Mesendoderm (in vitro differentiated cells): ENCODE measurements around the gene OR10AD1.
"Not testable (repeated sequence)": the region's sequence is repeated elsewhere in the genome, so short reads cannot be mapped to it uniquely, and the experiment has no call there.

Source experiments
- DNase-seq: peaks from one replicate; pipeline ENCODE4 v3.0.0; 2013
- H2AK5ac ChIP-seq: 2 replicates; pipeline ENCODE4 v1.6.1; 2013; ENCODE audit warnings: low read length, inconsistent platforms
- H2BK120ac ChIP-seq: 2 replicates; pipeline ENCODE4 v1.6.1; 2013; ENCODE audit warnings: low read depth, mild to moderate bottlenecking, low read length, moderate library complexity, mixed read lengths
- H2BK15ac ChIP-seq: replicated peaks from 2 replicates; pipeline ENCODE4 v1.6.1; 2013; ENCODE audit warnings: low read depth, mild to moderate bottlenecking, moderate library complexity
- H2BK5ac ChIP-seq: 2 replicates; pipeline ENCODE4 v1.6.1; 2013; ENCODE audit warnings: low read length, inconsistent platforms
- H3K18ac ChIP-seq: 2 replicates; pipeline ENCODE4 v1.6.1; 2013; ENCODE audit warnings: mild to moderate bottlenecking, low read length, mixed read lengths
- H3K23ac ChIP-seq: one replicate; pipeline ENCODE4 v1.6.1; 2013; ENCODE audit warnings: low read length
- H3K27ac ChIP-seq: 2 replicates; pipeline ENCODE4 v1.5.1; 2013; ENCODE audit warnings: low read depth, mild to moderate bottlenecking, inconsistent platforms, low read length, moderate library complexity
- H3K27me3 ChIP-seq: 2 replicates; pipeline ENCODE4 v1.6.1; 2013; ENCODE audit warnings: low read length, control low read depth, mild to moderate bottlenecking, inconsistent platforms; ENCODE audit not compliant: insufficient read depth, poor library complexity
- H3K36me3 ChIP-seq: 2 replicates; pipeline ENCODE4 v1.6.1; 2013; ENCODE audit warnings: low read length, inconsistent platforms; ENCODE audit not compliant: control insufficient read depth, insufficient read depth
- H3K4ac ChIP-seq: one replicate; pipeline ENCODE4 v1.6.1; 2013; ENCODE audit warnings: low read depth, mild to moderate bottlenecking, low read length, moderate library complexity
- H3K4me1 ChIP-seq: 2 replicates; pipeline ENCODE4 v1.6.1; 2013; ENCODE audit warnings: low read depth, low read length, inconsistent platforms; ENCODE audit not compliant: control insufficient read depth
- H3K4me2 ChIP-seq: 2 replicates; pipeline ENCODE4 v1.6.1; 2013; ENCODE audit warnings: low read length
- H3K4me3 ChIP-seq: 2 replicates; pipeline ENCODE4 v1.5.1; 2013; ENCODE audit warnings: mild to moderate bottlenecking, low read length
- H3K56ac ChIP-seq: one replicate; pipeline ENCODE4 v1.6.1; 2013; ENCODE audit warnings: low read length
- H3K79me1 ChIP-seq: 2 replicates; pipeline ENCODE4 v1.6.1; 2013; ENCODE audit warnings: low read length, inconsistent platforms
- H3K79me2 ChIP-seq: 2 replicates; pipeline ENCODE4 v1.6.1; 2013; ENCODE audit warnings: mild to moderate bottlenecking, low read length; ENCODE audit not compliant: control insufficient read depth, insufficient read depth
- H3K9ac ChIP-seq: 2 replicates; pipeline ENCODE4 v1.6.1; 2013; ENCODE audit warnings: low read length, inconsistent platforms
- H4K5ac ChIP-seq: one replicate; pipeline ENCODE4 v1.6.1; 2013; ENCODE audit warnings: low read length
- H4K8ac ChIP-seq: one replicate; pipeline ENCODE4 v1.6.1; 2013; ENCODE audit warnings: low read depth, mild to moderate bottlenecking, control low read depth, low read length, moderate library complexity
- WGBS: extraction: QIAGEN DNeasy Blood & Tissue Kit; methylation state at CpG from one replicate; pipeline ENCODE4 v1.1.7; 2013; ENCODE audit warnings: low lambda C conversion rate, missing lambda C conversion rate; ENCODE audit not compliant: insufficient coverage; ENCODE audit errors: extremely low coverage; 5-methylcytosine and 5-hydroxymethylcytosine counted together

OR10AD1 gene

DNA sequence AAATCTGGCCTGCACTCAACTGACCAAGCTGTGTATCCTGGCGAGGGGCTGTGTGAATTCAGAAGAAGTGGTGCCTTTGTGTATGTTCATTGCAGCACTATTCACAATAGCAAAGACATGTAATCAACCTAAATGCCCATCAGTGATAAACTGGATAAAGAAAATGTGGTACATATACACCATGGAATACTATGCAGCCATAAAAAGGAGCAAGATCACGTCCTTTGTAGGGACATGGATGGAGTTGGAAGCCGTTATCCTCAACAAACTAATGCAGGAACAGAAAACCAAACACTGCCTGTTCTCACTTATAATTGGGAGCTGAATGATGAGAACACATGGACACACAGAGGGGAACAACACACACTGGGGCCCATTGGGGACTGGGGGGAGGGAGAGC is 21.4 kb upstream of the OR10AD1 start:
- not testable (repeated sequence) for H3K4ac ChIP-seq, H2BK15ac ChIP-seq, H3K4me1 ChIP-seq, H3K79me1 ChIP-seq, H3K9ac ChIP-seq, H3K79me2 ChIP-seq, H3K23ac ChIP-seq, H3K36me3 ChIP-seq, H2BK120ac ChIP-seq, H3K27me3 ChIP-seq, H3K18ac ChIP-seq, H3K27ac ChIP-seq, H2BK5ac ChIP-seq, H4K8ac ChIP-seq, DNase-seq, H3K4me3 ChIP-seq, H3K4me2 ChIP-seq, H2AK5ac ChIP-seq, H3K56ac ChIP-seq, H4K5ac ChIP-seq
- WGBS: no CpG with 5 or more reads among the region's 3 CpGs

DNA sequence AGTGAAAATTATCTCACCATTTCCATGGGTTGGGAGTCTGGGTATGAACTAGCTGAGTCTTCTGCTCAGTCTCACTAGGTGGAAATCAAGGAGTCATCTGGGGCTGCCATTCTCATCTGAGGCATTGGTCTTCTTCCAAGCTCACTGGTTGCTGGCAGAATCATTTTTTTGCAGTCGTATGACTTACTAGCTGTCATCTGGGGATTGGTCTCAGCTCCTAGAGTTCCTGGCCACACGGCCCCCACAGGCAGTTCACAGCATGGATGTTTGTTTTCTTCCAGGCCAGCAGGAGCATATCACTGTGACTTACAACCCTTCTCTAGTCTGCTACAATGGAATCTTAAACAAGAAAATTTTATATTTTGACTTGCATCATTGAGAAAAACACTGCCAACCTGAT is 18.6 kb upstream of the OR10AD1 start:
- Histone ChIP-seq H3K4me1 (no peaks in the 10 kb centered on the region), H4K5ac (no peak overlapping the region), H3K79me2 (no peaks in the 10 kb centered on the region), H4K8ac (no peak overlapping the region), H3K79me1 (no peaks in the 10 kb centered on the region), H3K4me3 (no peak overlapping the region), H3K9ac (no peak overlapping the region), H3K36me3 (no peaks in the 10 kb centered on the region), H2BK120ac (no peak overlapping the region), H2BK5ac (no peak overlapping the region), H3K4me2 (no peak overlapping the region), H3K23ac (no peak overlapping the region), H3K56ac (no peak overlapping the region), H2BK15ac (no peak overlapping the region), H3K27ac (no peak overlapping the region), H3K18ac (no peak overlapping the region), H3K4ac (no peak overlapping the region), H2AK5ac (no peak overlapping the region), H3K27me3 (no peaks in the 10 kb centered on the region)
- WGBS: no CpG with 5 or more reads among the region's 2 CpGs
- DNase-seq: no peak

DNA sequence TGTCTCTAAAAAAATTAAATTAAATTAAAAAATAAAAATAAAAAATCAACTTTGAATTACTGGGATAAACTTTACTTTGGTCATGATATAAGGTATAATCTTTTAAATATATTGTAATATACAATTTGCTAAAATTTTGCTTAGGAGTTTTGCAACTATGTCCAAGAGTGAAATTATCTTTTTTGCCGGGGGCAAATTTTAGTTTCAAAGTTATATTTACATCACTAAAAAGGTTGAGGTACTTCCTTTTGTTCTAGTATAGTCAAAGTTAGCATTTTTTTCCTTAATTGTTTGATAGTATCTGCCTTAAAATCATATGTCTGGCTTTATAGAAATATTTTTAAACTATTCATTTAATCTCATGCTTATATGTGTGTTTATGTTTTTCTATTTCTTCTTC is 17.6 kb upstream of the OR10AD1 start:
- DNase-seq: no peak
- no peaks in the 10 kb centered on the region for H3K79me2 ChIP-seq

DNA sequence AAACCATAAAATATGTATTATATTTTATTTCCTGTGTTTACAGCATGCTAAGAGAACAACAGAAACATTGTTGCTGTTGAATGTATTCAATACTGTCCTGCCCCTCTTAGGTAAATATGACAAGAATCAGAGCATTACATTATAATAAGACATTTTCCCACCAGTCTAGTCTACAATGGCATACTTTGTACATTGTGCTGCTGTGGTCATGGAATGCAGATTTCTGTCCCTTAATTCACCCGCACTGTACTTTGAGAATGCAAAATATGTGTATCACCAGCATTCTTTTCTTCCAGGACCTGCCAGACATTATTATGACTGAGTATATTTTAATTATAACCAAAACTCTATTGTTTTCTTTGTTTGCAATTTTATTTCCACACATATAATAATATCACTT is 16.5 kb upstream of the OR10AD1 start:
- Histone ChIP-seq H3K27ac (no peak overlapping the region), H2BK15ac (no peak overlapping the region), H4K8ac (no peak overlapping the region), H3K23ac (no peak overlapping the region), H3K4me3 (no peak overlapping the region), H3K79me1 (no peaks in the 10 kb centered on the region), H3K27me3 (no peaks in the 10 kb centered on the region), H4K5ac (no peak overlapping the region), H3K36me3 (no peaks in the 10 kb centered on the region), H3K56ac (no peak overlapping the region), H3K4me1 (no peaks in the 10 kb centered on the region), H2BK5ac (no peak overlapping the region), H2AK5ac (no peak overlapping the region), H3K18ac (no peak overlapping the region), H3K4ac (no peak overlapping the region), H3K79me2 (no peaks in the 10 kb centered on the region), H3K4me2 (no peak overlapping the region), H2BK120ac (no peak overlapping the region), H3K9ac (no peak overlapping the region)
- DNase-seq: no peak
- WGBS: no CpG with 5 or more reads among the region's 1 CpG

More for the DNA sequence above, 17.6 kb upstream of the OR10AD1 start:
- Histone ChIP-seq H3K79me1 (no peaks in the 10 kb centered on the region), H3K27me3 (no peaks in the 10 kb centered on the region), H3K36me3 (no peaks in the 10 kb centered on the region), H3K27ac (no peak overlapping the region), H2BK5ac (no peak overlapping the region), H2AK5ac (no peak overlapping the region), H2BK15ac (no peak overlapping the region), H3K4ac (no peak overlapping the region), H3K56ac (no peak overlapping the region), H2BK120ac (no peak overlapping the region), H3K18ac (no peak overlapping the region), H3K4me1 (no peaks in the 10 kb centered on the region), H3K23ac (no peak overlapping the region), H3K4me2 (no peak overlapping the region), H4K8ac (no peak overlapping the region), H4K5ac (no peak overlapping the region), H3K4me3 (no peak overlapping the region), H3K9ac (no peak overlapping the region)
- WGBS: no CpG with 5 or more reads among the region's 1 CpG

DNA sequence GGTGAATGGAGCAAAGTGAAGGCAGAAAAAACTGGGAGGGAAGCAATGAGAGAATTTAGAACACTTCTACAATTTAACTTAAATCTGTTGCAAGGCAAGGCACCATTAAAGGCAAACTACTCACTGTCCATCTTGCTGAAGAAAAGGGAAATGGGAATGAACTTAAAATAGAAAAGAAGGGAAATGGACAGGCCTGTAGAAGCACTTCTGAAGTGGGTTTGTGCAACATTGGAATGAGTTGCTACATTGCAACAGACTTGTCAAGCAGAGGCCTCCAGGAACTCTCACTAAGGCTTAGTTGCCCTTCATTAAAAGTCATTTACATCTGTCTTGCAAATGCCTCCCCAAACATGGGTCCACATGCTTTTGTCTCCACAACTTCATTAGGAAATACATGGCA is 13.7 kb upstream of the OR10AD1 start:
- no peaks in the 10 kb centered on the region for H3K27me3 ChIP-seq
- H3K4me1 ChIP-seq: no peaks in the 10 kb centered on the region
- no peak overlapping the region for H3K18ac ChIP-seq
- H2AK5ac ChIP-seq: no peak overlapping the region
- H2BK15ac ChIP-seq: no peak overlapping the region
- no peaks in the 10 kb centered on the region for H3K79me1 ChIP-seq
- H3K4me3 ChIP-seq: no peak overlapping the region
- no peak for DNase-seq
- no peak overlapping the region for H3K27ac ChIP-seq
- H3K4ac ChIP-seq: no peak overlapping the region
- no peak overlapping the region for H3K56ac ChIP-seq
- H2BK5ac ChIP-seq: no peak overlapping the region
- H3K36me3 ChIP-seq: no peaks in the 10 kb centered on the region
- H3K79me2 ChIP-seq: no peaks in the 10 kb centered on the region
- H3K4me2 ChIP-seq: no peak overlapping the region
- H3K9ac ChIP-seq: no peak overlapping the region
- H3K23ac ChIP-seq: no peak overlapping the region
- no peak overlapping the region for H4K8ac ChIP-seq
- H4K5ac ChIP-seq: no peak overlapping the region
- no peak overlapping the region for H2BK120ac ChIP-seq

DNA sequence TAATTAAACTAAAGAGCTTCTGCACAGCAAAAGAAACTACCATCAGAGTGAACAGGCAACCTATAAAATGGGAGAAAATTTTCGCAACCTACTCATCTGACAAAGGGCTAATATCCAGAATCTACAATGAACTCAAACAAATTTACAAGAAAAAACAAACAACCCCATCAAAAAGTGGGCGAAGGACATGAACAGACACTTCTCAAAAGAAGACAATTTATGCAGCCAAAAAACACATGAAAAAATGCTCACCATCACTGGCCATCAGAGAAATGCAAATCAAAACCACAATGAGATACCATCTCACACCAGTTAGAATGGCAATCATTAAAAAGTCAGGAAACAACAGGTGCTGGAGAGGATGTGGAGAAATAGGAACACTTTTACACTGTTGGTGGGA is 6.4 kb upstream of the OR10AD1 start:
- not testable (repeated sequence) for H3K4me3 ChIP-seq, H3K9ac ChIP-seq, H3K36me3 ChIP-seq, H2AK5ac ChIP-seq, H4K5ac ChIP-seq, H3K56ac ChIP-seq, H3K27me3 ChIP-seq, H3K23ac ChIP-seq, H3K27ac ChIP-seq, H4K8ac ChIP-seq, H3K18ac ChIP-seq, H3K4me1 ChIP-seq, H2BK120ac ChIP-seq, H3K4ac ChIP-seq, H3K4me2 ChIP-seq, H2BK5ac ChIP-seq, H2BK15ac ChIP-seq, H3K79me2 ChIP-seq, DNase-seq, H3K79me1 ChIP-seq
- no CpG with 5 or more reads among the region's 2 CpGs for WGBS
